Measurements from ENCODE around the gene SV2C.
"Not testable (repeated sequence)": the region's sequence is repeated elsewhere in the genome, so short reads cannot be mapped to it uniquely, and the experiment has no call there.

The SV2C gene

GRCh38 chr5:76230711-76231285 lies 147.6 kb downstream of the SV2C start:
- CTCF ChIA-PET, result no interaction called here
- Histone ChIP-seq H3K4me1 (ENCODE audit: control extremely low read depth in 1 of 4, control insufficient read depth in 4 of 4, insufficient read depth in 4 of 4, low read length in 3 of 4) (no peaks in the 10 kb centered on the region), H3K36me3 (ENCODE audit: control insufficient read depth in 4 of 4, insufficient read depth in 4 of 4, low read length in 3 of 4) (no peaks in the 10 kb centered on the region), H3K27ac (ENCODE audit: insufficient read depth in 1 of 2, low read depth in 1 of 2, low read length in 2 of 2, poor library complexity in 1 of 2, severe bottlenecking in 2 of 2) (no peak overlapping the region), H3K9me3 (ENCODE audit: control extremely low read depth in 1 of 5, control insufficient read depth in 4 of 5, insufficient read depth in 2 of 5, low read depth in 1 of 5, low read length in 4 of 5) (no peaks in the 10 kb centered on the region), H3K27me3 (replicated peaks in 2 of 5; ENCODE audit: control insufficient read depth in 4 of 5, insufficient read depth in 5 of 5, low read length in 4 of 5) (no peaks in the 10 kb centered on the region), H3K4me3 (ENCODE audit: control insufficient read depth in 1 of 7, extremely low read depth in 1 of 7, insufficient read depth in 4 of 7, low read depth in 2 of 7, low read length in 6 of 7) (no peak overlapping the region)
- no peak for DNase-seq
- 100% methylated on average over 1 of the region's 2 CpGs for WGBS (ENCODE audit: insufficient coverage)
- POLR2A ChIA-PET, result no interaction called here

GRCh38 chr5:76234665-76235064 lies 151.5 kb downstream of the SV2C start:
- H3K27me3 ChIP-seq (replicated peaks in 2 of 5; ENCODE audit: control insufficient read depth in 4 of 5, insufficient read depth in 5 of 5, low read length in 4 of 5), result no peaks in the 10 kb centered on the region
- DNase-seq, result no peak
- POLR2A ChIA-PET, result no interaction called here
- no peak overlapping the region for H3K27ac ChIP-seq (ENCODE audit: insufficient read depth in 1 of 2, low read depth in 1 of 2, low read length in 2 of 2, poor library complexity in 1 of 2, severe bottlenecking in 2 of 2)
- peaks cover 0 to 7% (median 2%) of the 10 kb centered on the region in 5 experiments for H3K9me3 ChIP-seq (ENCODE audit: control extremely low read depth in 1 of 5, control insufficient read depth in 4 of 5, insufficient read depth in 2 of 5, low read depth in 1 of 5, low read length in 4 of 5)
- H3K4me1 ChIP-seq (ENCODE audit: control extremely low read depth in 1 of 4, control insufficient read depth in 4 of 4, insufficient read depth in 4 of 4, low read length in 3 of 4), result no peaks in the 10 kb centered on the region
- no peaks in the 10 kb centered on the region for H3K36me3 ChIP-seq (ENCODE audit: control insufficient read depth in 4 of 4, insufficient read depth in 4 of 4, low read length in 3 of 4)
- H3K4me3 ChIP-seq (ENCODE audit: control insufficient read depth in 1 of 7, extremely low read depth in 1 of 7, insufficient read depth in 4 of 7, low read depth in 2 of 7, low read length in 6 of 7), result no peak overlapping the region
- CTCF ChIA-PET, result no interaction called here
- WGBS (ENCODE audit: insufficient coverage), result no CpG with 5 or more reads among the region's 4 CpGs

- ChIA-PET POLR2A (no interaction called here), CTCF (no interaction called here)
- Histone ChIP-seq H3K27me3 (replicated peaks in 2 of 5; ENCODE audit: control insufficient read depth in 4 of 5, insufficient read depth in 5 of 5, low read length in 4 of 5) (no peaks in the 10 kb centered on the region), H3K36me3 (ENCODE audit: control insufficient read depth in 4 of 4, insufficient read depth in 4 of 4, low read length in 3 of 4) (no peaks in the 10 kb centered on the region), H3K4me1 (ENCODE audit: control extremely low read depth in 1 of 4, control insufficient read depth in 4 of 4, insufficient read depth in 4 of 4, low read length in 3 of 4) (no peaks in the 10 kb centered on the region), H3K27ac (ENCODE audit: insufficient read depth in 1 of 2, low read depth in 1 of 2, low read length in 2 of 2, poor library complexity in 1 of 2, severe bottlenecking in 2 of 2) (no peak overlapping the region), H3K9me3 (ENCODE audit: control extremely low read depth in 1 of 5, control insufficient read depth in 4 of 5, insufficient read depth in 2 of 5, low read depth in 1 of 5, low read length in 4 of 5) (peaks cover 0 to 7% (median 2%) of the 10 kb centered on the region in 5 experiments), H3K4me3 (ENCODE audit: control insufficient read depth in 1 of 7, extremely low read depth in 1 of 7, insufficient read depth in 4 of 7, low read depth in 2 of 7, low read length in 6 of 7) (no peak overlapping the region)
- DNase-seq, result no peak
- 98% methylated on average over 4 of the region's 4 CpGs for WGBS (ENCODE audit: insufficient coverage)
Observed at GRCh38 chr5:76236684-76237083, 153.5 kb downstream of the SV2C start.

- POLR2A ChIA-PET, result no interaction called here
- no CpG with 5 or more reads among the region's 2 CpGs for WGBS (ENCODE audit: insufficient coverage)
Observed at GRCh38 chr5:76240336-76240735, 157.2 kb downstream of the SV2C start.

GRCh38 chr5:76242155-76242554 lies 159.0 kb downstream of the SV2C start:
- 97% methylated on average over 12 of the region's 22 CpGs for WGBS (ENCODE audit: insufficient coverage)
- H3K9me3 ChIP-seq (ENCODE audit: control extremely low read depth in 1 of 5, control insufficient read depth in 4 of 5, insufficient read depth in 2 of 5, low read depth in 1 of 5, low read length in 4 of 5); POLR2A ChIA-PET; H3K36me3 ChIP-seq (ENCODE audit: control insufficient read depth in 4 of 4, insufficient read depth in 4 of 4, low read length in 3 of 4); H3K27ac ChIP-seq (ENCODE audit: insufficient read depth in 1 of 2, low read depth in 1 of 2, low read length in 2 of 2, poor library complexity in 1 of 2, severe bottlenecking in 2 of 2); DNase-seq; CTCF ChIA-PET; H3K27me3 ChIP-seq (replicated peaks in 2 of 5; ENCODE audit: control insufficient read depth in 4 of 5, insufficient read depth in 5 of 5, low read length in 4 of 5); H3K4me1 ChIP-seq (ENCODE audit: control extremely low read depth in 1 of 4, control insufficient read depth in 4 of 4, insufficient read depth in 4 of 4, low read length in 3 of 4); H3K4me3 ChIP-seq (ENCODE audit: control insufficient read depth in 1 of 7, extremely low read depth in 1 of 7, insufficient read depth in 4 of 7, low read depth in 2 of 7, low read length in 6 of 7): not testable (repeated sequence)

More at GRCh38 chr5:76240336-76240735, 157.2 kb downstream of the SV2C start:
- Histone ChIP-seq H3K27ac (ENCODE audit: insufficient read depth in 1 of 2, low read depth in 1 of 2, low read length in 2 of 2, poor library complexity in 1 of 2, severe bottlenecking in 2 of 2) (no peak overlapping the region), H3K9me3 (ENCODE audit: control extremely low read depth in 1 of 5, control insufficient read depth in 4 of 5, insufficient read depth in 2 of 5, low read depth in 1 of 5, low read length in 4 of 5) (peaks cover 0 to 7% (median 2%) of the 10 kb centered on the region in 5 experiments), H3K36me3 (ENCODE audit: control insufficient read depth in 4 of 4, insufficient read depth in 4 of 4, low read length in 3 of 4) (no peaks in the 10 kb centered on the region), H3K4me3 (ENCODE audit: control insufficient read depth in 1 of 7, extremely low read depth in 1 of 7, insufficient read depth in 4 of 7, low read depth in 2 of 7, low read length in 6 of 7) (no peak overlapping the region), H3K27me3 (replicated peaks in 2 of 5; ENCODE audit: control insufficient read depth in 4 of 5, insufficient read depth in 5 of 5, low read length in 4 of 5) (no peaks in the 10 kb centered on the region), H3K4me1 (ENCODE audit: control extremely low read depth in 1 of 4, control insufficient read depth in 4 of 4, insufficient read depth in 4 of 4, low read length in 3 of 4) (no peaks in the 10 kb centered on the region)
- DNase-seq, result no peak
- CTCF ChIA-PET, result no interaction called here

- 94% methylated on average over 2 of the region's 3 CpGs for WGBS (ENCODE audit: insufficient coverage)
- Histone ChIP-seq H3K36me3 (ENCODE audit: control insufficient read depth in 4 of 4, insufficient read depth in 4 of 4, low read length in 3 of 4) (no peaks in the 10 kb centered on the region), H3K9me3 (ENCODE audit: control extremely low read depth in 1 of 5, control insufficient read depth in 4 of 5, insufficient read depth in 2 of 5, low read depth in 1 of 5, low read length in 4 of 5) (no peaks in the 10 kb centered on the region), H3K4me3 (ENCODE audit: control insufficient read depth in 1 of 7, extremely low read depth in 1 of 7, insufficient read depth in 4 of 7, low read depth in 2 of 7, low read length in 6 of 7) (no peak overlapping the region), H3K4me1 (ENCODE audit: control extremely low read depth in 1 of 4, control insufficient read depth in 4 of 4, insufficient read depth in 4 of 4, low read length in 3 of 4) (no peaks in the 10 kb centered on the region), H3K27me3 (replicated peaks in 2 of 5; ENCODE audit: control insufficient read depth in 4 of 5, insufficient read depth in 5 of 5, low read length in 4 of 5) (no peaks in the 10 kb centered on the region), H3K27ac (ENCODE audit: insufficient read depth in 1 of 2, low read depth in 1 of 2, low read length in 2 of 2, poor library complexity in 1 of 2, severe bottlenecking in 2 of 2) (no peak overlapping the region)
- no peak for DNase-seq
- ChIA-PET POLR2A (no interaction called here), CTCF (interaction anchor here (1.5 kb wide), 1 partner anchor 10 kb away, joined by 4 read pairs; no protein-coding TSS in a partner anchor)
Observed at GRCh38 chr5:76245590-76245989, 162.4 kb downstream of the SV2C start.

GRCh38 chr5:76249621-76250020 lies 166.4 kb downstream of the SV2C start:
- 100% methylated on average over 5 of the region's 7 CpGs for WGBS (ENCODE audit: insufficient coverage)
- Histone ChIP-seq H3K4me3 (ENCODE audit: control insufficient read depth in 1 of 7, extremely low read depth in 1 of 7, insufficient read depth in 4 of 7, low read depth in 2 of 7, low read length in 6 of 7) (no peak overlapping the region), H3K27me3 (replicated peaks in 2 of 5; ENCODE audit: control insufficient read depth in 4 of 5, insufficient read depth in 5 of 5, low read length in 4 of 5) (no peaks in the 10 kb centered on the region), H3K36me3 (ENCODE audit: control insufficient read depth in 4 of 4, insufficient read depth in 4 of 4, low read length in 3 of 4) (no peaks in the 10 kb centered on the region), H3K9me3 (ENCODE audit: control extremely low read depth in 1 of 5, control insufficient read depth in 4 of 5, insufficient read depth in 2 of 5, low read depth in 1 of 5, low read length in 4 of 5) (no peaks in the 10 kb centered on the region), H3K4me1 (ENCODE audit: control extremely low read depth in 1 of 4, control insufficient read depth in 4 of 4, insufficient read depth in 4 of 4, low read length in 3 of 4) (no peaks in the 10 kb centered on the region), H3K27ac (ENCODE audit: insufficient read depth in 1 of 2, low read depth in 1 of 2, low read length in 2 of 2, poor library complexity in 1 of 2, severe bottlenecking in 2 of 2) (no peak overlapping the region)
- ChIA-PET POLR2A (no interaction called here), CTCF (no interaction called here)
- no peak for DNase-seq

All from common myeloid progenitor, CD34-positive (primary cell).